ENCODE results near the gene PIP4K2B.

PIP4K2B gene

DNA sequence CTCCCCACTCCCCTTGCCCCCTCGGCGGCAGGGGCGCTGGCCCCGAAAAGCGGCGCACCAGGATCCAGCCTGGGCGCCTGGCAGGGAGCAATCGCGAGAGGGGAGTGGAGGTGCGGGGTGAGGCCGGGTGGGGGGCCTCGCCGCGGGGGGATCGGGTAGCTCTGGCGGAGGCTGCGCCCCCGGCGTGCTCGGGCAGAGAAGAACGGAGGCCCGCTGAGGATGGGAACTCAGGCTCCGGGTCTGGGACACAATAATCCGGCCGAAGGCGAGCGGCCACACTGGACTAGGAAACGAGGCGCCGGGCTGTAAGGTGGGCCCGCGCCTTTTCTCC is 50.5 kb downstream of the PIP4K2B start:
- TF ChIP-seq CTCF (IDR thresholded peaks at IDR 0.05; ENCODE audit: low read depth, low read length, missing control alignments) = no peak
- DNase-seq (ENCODE audit: extremely low read depth, low read depth) = no peak
- peak overlapping the region; percentile 99 for H3K4me3 ChIP-seq (replicated peaks; ENCODE audit: low read depth, low read length)

GRCh38 chr17:38748149-38748891 is 51.0 kb downstream of the PIP4K2B start, which contains the start of gene PCGF2:
Gene PCGF2, minus strand, starts transcription at chr17:38748336. Its CDS starts 7,934 bp downstream, at chr17:38740402.
- H3K4me3 ChIP-seq (replicated peaks; ENCODE audit: low read depth, low read length) = peak within 1 kb of the TSS; percentile 99
- no peak for TF ChIP-seq CTCF (IDR thresholded peaks at IDR 0.05; ENCODE audit: low read depth, low read length, missing control alignments)
- peak; percentile 72 for DNase-seq (ENCODE audit: extremely low read depth, low read depth)

- H3K4me3 ChIP-seq (replicated peaks; ENCODE audit: low read depth, low read length) = peak overlapping the region; percentile 88
- TF ChIP-seq CTCF (IDR thresholded peaks at IDR 0.05; ENCODE audit: low read depth, low read length, missing control alignments) = no peak
- no peak for DNase-seq (ENCODE audit: extremely low read depth, low read depth)
Measured at GRCh38 chr17:38747463-38748148, 51.8 kb downstream of the PIP4K2B start.

GRCh38 chr17:38746849-38747462 is 52.4 kb downstream of the PIP4K2B start:
- TF ChIP-seq CTCF (IDR thresholded peaks at IDR 0.05; ENCODE audit: low read depth, low read length, missing control alignments) = no peak
- no peak for DNase-seq (ENCODE audit: extremely low read depth, low read depth)
- peak overlapping the region; percentile 88 for H3K4me3 ChIP-seq (replicated peaks; ENCODE audit: low read depth, low read length)

- DNase-seq (ENCODE audit: extremely low read depth, low read depth) = no peak
- H3K4me3 ChIP-seq (replicated peaks; ENCODE audit: low read depth, low read length) = peak overlapping the region; percentile 88
- TF ChIP-seq CTCF (IDR thresholded peaks at IDR 0.05; ENCODE audit: low read depth, low read length, missing control alignments) = no peak
Measured at GRCh38 chr17:38746004-38746848, 53.1 kb downstream of the PIP4K2B start.

DNA sequence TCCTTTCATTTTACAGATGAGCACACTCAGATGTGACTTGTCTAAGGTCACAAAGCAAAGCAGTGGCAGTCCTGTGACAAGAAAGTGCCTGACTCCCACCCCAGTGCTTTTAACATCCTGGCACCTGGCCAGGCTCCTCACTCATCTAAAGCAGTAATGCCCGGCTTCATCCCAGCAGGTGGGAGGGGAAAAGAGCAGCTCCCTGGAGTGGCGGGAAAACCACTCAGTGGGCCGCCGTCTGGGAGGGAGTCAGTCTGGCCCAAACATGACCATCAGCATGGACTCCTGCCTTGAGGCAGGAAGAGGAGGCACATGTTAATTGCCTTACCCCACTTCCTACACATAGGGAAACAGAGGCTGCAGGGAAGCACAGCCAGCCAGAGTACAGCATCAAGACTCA is 53.8 kb downstream of the PIP4K2B start:
- TF ChIP-seq CTCF (IDR thresholded peaks at IDR 0.05; ENCODE audit: low read depth, low read length, missing control alignments) = no peak
- DNase-seq (ENCODE audit: extremely low read depth, low read depth) = no peak
- H3K4me3 ChIP-seq (replicated peaks; ENCODE audit: low read depth, low read length) = peak overlapping the region; percentile 88; the same call in 1 of the 2 replicates
